ENCODE measurements around the gene ASCC3.

ASCC3 gene

DNA sequence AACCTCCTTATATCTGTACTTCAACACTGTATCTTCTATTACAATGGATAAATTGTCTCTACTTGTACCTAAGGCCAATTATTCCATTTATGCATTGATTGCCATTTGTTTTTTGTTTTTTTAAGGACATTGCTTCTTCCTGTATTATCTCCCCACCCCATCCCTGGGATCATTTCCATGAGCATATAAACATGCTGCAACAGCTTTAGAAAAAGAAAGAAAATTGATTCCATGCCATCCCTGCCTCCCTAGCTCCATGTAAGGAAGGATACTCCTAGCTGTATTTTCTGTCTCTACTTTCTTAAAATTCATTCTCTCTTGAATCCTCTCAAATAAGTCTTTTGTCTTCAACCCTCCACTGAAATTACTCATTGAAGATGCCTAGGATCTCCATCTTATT, 314.6 kb downstream of the ASCC3 start:
- FAIRE-seq = no peak

DNA sequence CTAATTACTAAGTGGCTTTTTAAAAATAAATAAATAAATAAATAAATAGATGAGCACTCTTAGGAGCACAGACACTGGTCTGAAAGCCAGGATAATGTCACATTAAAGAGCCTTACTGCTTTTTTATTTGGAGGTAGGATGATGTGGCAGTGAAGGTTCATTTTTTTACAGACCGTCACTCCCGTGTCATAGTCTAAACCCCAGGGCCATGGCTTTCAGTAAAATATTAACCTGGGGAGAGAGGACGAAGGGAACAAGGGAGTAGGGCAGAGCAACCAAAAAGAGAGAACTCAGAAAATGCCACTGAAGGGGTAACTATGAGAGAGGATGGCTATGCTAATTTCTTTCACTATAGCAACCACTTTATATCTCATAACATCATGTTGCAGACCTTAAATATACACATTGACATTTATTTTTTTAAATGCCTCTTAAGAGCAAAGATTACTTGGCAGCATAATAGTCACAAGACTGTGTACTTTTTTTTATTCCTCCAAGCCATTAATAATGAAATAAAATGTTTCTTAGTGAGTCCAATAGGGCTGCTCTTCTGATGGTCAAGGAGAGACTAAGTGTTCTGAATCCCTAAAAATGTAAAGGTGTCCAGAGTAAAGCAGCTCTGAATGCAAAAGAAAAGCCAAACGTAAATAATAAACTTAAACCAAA, 315.6 kb downstream of the ASCC3 start:
- FAIRE-seq = no peak

DNA sequence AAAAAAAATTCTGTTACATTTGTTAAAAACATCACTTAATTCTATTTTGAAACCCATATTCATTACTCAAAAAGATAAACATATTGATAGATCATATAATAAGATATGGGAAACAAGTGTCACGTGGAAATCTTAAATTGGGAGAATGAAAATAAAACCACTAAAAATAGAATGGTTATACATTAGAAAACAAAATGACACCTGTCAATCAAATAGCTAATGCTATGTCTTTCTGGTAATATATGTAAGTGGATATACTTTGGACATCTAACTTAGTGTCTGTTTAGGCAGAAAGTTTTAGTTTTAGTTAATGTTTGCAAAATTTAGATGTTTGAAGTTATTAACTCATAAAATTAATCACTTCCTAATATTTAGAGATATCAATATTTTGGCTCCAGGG, 321.3 kb downstream of the ASCC3 start:
- no peak for FAIRE-seq

DNA sequence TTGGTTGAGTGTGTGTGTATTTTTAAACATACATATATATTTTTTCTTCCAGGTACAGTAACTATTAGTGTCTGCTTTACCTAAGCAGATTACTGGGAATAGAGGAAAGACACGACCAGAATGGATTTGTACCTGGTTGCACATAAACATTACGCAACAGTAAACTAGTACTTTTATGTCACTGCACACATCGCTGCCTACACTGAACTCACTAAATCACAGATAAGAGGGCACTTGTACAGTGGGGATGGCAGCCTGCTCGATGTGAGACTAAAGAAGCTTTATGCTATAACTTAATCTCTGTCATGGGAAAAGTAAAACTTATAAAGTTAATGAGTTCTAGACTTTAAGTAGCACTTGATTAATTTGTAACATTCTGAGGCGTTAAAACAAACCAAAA, 326.9 kb downstream of the ASCC3 start:
- no peak for FAIRE-seq

DNA sequence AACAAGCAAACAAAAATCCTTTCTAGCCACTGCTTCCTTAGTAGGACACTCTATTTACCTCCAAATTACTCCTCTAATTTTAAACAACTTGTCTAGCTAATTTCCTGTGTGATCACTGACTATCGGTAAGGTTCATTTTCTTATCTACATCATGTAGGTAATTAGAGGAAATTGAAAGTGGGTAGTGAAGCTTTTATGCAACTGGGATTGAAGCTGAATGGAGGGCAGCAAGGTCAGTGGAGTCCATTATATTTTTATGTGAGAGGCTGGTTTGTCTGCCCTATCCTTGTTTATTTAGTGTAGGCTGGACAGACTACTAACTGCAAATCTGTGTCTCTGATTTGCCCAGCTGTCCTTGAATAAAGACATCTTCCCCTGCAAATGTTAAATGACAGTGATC, 327.9 kb downstream of the ASCC3 start:
- FAIRE-seq = no peak

DNA sequence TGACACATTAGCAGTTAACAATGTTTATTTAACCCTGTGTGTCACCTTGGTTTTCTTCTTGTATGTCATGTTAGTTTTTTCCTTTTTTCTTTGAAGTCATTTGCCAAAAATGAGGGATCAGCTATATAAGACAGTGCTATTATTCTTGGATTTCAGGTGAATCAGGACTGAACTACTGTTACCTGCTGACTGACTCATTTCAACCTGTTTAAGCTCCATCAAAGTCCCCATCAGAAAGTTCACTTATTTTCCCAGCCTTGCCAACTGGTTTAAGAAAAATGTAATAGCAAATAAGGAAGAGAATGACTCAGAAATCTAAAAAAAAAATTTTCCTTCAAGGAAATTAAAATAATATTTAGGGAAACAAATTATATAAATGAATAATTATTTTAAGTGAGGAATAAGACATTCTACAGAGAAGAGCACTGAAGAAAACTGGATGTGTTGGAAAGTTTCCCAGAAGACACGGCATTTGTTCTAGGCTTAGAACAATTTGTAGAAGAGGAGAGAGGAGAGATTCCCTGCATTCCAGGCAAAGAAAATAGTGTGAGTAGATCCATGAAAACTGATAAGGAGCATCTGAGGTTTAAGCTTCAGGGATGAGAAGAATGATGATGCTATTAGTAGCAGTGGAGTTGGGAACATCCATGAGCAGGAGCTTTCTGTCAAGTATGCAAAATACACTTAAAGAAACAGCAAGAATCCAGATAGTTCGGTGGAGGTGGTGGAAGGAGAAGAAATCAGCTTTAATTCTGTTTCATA, 331.5 kb downstream of the ASCC3 start:
- no peak for FAIRE-seq

DNA sequence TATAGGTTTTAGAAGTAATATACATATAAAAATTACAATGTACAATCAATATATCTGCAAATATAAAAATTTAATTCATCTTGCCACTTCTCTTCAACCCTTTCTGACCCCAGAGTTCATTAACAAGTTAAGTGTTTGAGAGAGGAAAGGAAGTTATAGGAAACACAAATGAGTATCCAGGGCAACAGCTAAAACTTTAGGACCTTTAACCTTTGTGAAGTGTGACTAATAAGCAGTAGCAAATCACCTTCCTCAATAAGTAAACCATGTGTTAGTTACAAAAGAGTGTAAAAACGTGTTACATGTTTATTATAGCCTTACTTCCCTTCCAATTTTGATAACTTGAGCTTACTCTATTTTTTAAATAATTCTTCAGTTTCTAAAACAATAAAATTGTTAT, 343.0 kb downstream of the ASCC3 start:
- FAIRE-seq = no peak

DNA sequence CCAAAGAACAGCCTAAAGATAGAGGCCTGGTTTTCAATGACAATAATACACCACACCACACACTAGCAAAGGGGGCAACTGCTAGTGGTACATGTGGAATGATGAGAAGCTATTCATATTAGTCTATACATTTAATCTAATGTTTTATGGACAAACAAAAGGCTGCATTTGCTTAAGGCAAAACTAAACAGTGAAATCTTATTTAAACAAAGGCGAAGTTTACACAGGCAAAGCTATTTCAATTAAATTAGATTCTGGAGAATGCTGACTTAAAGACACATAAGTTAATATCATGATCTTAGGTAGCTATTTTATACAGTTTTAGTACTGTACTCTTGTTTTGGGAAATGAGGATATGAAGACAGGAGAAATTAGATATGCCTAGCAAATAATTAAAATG, 362.5 kb downstream of the ASCC3 start:
- no peak for FAIRE-seq

DNA sequence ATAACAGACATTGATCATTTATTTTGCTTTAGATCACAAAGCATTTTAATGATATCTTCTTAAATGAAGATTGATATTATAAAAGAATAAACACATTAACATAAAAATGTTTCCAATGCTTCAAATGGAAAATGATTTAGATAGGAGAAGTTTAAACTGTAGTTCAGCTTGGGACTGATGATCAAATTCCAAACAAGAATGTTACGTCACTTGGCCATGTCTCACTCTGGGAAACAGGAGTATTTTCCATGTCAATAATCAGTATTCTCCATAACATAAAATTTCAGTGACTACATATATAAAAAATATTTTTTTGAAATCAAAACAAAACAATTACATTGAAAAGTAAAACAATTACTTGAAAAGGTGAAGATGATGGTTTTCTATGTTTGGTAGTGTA, 363.5 kb downstream of the ASCC3 start:
- no peak for FAIRE-seq

DNA sequence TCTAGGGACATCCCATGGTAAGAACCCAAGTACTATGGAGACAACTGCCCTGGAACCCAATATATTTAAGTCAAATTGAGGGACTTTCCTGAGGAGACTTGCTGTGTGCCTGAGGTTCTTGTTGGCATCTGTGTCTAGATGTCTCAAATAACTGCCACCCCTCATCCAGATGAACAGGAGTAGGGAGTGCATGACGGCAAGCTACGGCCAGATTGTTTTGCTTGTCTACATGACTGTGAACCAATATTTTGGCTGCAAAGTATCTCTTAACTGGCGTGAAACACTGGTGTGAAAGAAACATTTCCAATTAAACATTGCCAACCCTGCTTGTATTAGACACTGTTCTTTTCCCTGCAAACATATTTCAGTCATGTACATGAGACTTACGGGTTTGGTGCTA, 364.0 kb downstream of the ASCC3 start:
- no peak for FAIRE-seq

DNA sequence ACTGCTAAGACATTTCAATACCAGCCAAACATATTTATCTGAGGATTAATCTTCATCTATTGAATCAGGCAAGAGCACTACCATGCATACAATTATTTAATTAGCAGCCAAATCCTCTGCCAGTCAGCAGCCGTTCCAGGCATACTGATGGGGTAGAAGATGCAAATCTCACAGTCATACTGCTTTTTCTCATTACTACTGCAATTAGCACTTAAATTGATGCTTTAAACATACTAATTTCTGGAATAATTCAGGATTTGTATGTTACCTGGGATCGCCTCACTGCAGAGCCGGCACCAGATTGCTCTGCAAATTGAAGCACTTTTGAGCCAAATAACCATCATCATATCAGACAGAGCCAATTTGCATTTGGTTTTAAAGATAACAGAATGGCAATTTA, 366.5 kb downstream of the ASCC3 start:
- no peak for FAIRE-seq

DNA sequence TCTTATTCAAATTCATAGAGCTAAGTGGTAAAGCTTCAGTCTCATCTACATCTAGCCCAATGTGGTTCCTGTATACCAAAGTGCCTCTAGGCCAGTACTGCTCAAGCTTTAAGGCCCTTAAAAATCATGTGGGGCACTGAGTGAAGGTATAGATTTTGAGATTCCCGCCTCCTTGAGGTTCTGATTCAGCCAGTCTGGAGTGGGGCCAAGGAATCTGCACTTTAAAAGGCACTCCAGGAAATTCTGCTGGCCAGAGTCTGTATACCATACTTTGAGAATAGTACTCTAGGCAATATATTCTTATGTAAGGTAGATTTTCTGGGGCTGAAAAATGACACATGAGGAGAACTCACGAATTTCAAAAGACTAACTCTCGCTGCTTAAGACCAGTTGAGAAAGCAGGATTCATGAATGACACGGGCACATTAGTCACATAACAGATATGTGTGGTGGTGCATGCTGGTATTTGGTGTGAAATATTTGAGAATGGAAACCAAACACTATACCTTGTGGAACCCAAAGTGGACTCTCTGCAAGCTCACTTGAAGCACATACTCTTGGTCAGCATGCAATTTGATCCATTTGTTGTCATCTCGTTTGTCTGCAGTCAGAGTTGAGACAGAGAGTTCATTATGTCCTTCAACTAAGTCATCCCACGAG, 368.8 kb downstream of the ASCC3 start:
- no peak for FAIRE-seq

DNA sequence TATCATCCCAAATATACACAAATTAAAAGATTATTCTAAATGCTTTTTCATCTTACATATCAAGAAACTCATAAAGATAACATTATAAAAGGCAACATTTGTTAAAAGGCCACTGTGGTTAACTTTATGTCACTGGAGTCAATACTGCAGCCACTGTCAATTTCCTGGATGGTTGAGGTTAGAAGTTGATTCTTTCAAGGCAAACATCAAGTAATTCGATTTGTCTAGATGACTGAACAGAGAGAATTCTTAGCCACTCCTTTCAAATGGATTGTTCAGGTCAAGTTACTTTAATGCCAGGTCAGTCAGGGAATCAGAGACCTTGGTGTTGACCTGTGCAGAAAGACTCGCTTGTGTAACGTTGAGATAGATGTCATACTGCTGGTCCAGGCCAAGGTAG, 372.0 kb downstream of the ASCC3 start:
- FAIRE-seq = no peak

DNA sequence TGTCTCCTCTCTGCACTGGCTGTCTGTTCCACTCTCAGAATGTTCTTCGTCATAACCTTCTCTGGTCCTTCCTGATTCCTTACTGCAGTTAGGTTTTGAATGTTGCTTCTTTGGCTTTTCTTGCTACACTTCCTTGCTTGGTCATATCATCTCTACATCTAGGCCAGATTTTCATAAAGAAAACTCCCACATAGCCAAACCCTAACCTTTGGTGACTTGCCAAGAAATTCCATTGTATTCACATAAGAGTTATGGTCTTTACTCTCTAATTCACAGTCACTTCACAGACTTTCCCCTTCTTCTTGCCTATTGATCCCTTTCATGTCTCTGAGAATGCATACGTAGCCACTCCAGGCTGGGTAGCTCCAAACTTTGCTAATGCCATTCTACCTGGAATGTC, 374.5 kb downstream of the ASCC3 start:
- FAIRE-seq = no peak

DNA sequence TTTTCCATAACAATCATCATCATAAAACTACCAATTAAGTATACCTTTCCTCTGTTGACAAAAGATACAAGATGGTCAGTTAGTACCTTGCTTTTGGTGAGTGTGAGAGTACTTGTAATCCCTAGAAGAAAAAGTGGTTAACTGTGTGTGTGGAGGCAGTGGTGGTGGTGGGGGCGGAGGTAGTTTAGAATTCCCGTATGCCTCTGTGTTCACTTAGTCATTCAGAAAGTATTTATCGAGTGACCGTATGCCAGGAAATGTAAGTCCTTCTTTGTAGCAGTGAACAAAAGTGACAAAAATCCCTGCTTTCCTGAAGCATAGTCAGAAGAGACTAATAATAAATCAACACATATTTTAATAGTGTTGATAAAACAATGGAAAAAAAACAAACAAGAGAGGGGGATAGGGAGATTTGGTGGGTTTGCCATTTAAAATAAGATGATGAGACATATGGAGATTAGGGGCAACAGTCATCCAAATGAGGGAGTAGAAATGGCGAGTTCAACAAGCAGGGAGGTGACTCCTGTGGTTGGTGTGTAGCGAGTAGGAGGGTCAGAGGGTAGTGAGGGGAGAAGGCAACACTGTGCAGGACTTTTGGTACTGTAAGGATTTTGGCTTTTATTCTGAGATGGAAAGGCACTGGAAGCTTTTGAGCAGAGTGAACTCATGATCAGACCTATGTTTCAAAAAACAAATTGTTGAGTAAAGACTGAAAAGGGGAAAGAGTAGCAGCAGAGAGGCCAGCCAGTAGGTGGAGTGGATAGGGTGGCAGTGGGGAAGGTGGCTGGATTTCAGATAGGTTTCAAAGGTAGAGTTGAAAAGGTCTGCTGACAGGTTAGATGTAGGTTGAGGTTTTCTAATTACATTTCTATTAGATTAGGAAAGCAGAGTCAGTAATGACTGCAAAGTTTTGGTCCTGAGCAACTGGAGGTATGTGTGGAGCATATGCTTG, 376.1 kb downstream of the ASCC3 start:
- FAIRE-seq = no peak

DNA sequence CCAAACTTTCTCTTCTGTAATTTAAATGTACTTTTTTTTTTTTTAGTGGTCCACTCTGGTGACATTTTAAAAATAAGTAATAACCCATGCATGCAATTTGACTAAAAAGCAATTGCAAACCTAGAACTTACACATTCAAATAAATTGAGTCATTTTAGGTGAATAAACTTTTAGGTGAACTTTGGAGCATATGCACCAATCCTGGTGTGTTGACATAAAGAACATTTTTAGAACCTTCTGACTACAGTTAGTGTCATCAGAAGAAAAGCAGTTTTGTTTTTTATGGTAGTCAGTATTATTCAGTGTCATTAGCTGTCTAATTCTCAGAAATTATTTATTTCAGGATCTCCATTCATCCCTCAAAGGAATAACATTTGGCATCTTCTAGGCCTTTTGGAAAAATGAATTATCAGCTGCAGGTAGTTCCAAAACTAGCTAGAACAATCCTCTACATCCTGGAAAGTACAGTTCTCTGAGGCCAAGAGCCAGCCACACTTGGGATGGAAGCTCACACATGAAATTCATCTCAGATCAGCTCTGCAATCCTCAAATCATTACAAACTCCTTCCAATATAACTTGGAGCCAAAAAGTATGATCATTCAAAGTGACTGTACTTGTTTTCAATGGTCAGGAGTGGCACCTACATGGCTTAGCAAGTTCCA, 378.0 kb downstream of the ASCC3 start:
- no peak for FAIRE-seq

DNA sequence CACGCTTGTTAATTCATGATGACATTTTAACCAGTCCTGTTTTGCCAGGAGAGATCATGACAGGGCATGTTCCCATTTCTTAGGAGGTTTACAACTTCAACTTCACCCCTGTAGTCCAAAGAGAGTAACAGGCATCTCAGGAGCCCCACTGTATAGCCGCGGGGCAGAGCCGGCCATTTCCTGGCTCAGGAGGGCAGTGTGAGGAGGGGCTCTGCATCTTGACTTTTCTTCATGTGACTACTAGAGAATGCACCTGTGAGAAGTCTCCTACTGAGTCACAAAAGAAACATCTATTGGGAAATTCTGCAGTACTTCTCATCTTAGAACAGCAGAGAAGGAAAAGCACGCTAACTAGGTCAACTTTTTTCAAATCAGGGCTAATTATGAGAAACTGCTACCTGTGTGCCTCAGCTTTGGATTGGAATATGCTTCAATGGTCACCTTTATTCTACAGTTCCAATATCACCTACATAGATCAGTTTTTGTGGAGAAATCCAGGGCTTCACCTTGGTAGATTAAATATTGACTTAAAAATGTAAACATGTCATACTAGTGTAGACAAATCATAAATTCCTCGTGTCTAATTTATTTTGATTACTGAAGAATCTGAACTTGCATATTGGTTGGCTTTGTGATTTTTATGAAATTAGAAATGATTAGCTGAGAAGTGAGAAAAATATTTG, 387.8 kb downstream of the ASCC3 start:
- FAIRE-seq = no peak

DNA sequence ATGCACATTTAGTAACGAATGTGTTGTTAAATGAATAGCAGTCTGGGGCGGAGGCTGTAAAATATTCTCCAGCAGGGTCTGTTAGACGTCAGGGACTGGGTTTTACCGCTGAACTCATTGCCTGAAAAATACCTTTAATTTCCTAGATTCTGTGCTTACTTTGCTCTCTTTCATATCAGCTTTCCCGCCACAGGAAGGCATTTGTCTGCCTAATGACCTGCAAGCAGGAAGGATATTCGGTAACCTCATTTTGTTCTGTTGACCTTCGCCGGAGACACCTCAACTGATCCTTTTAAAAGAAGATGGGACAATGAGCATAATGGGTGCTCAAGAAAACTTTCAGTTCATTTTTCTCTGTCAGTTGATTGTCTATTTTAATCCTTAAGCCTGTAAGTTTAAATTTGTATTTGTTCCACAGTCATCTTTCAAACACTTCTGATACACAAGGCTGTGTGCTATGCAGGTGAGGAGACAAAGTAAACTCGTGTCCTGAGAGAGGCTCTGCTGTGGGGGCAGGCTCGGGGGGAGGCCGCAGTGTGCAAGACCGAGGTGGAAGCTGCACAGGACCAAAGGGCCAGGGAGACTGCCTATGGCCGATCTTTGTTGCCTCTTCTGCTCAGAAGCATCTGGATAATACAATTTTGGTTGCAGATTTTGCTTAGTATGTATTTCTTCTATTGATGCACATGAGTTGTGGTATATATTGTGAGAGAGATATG, 389.0 kb downstream of the ASCC3 start:
- FAIRE-seq = no peak

DNA sequence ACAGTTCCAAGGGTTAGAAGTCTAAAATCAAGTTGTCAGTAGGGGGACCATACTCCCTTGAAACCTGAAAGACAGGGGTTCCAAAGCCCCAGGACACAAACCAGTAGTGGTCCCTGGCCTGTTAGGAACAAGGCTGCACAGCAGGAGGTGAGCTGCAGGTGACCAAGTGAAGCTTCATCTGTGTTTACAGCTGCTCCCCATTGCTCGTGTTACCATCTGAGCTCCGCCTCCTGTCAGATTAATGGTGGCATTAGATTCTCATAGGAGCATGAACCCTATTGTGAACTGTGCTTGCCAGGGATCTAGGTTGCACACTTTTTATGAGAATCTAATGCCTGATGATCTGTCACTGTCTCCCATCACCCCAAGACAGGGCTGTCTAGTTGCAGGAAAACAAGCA, 391.1 kb downstream of the ASCC3 start:
- no peak for FAIRE-seq

DNA sequence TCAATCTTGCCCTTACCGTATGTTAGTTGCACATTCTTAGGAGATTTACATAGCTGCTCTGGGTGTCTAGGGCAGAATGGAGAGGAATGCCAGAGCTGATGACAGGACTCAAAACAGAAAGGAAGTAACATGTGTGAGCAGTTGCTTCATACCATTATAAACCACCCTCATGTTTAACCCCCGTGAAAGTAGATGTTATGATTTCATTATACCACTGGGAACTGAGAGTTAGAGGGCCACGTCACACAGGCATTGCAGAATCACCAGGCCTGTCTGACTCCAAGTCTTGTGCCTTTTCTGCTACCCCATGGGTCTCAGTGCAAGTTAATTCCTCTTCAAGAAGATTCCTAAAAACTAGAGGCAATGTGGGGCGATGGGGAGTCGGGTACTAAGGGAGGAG, 392.9 kb downstream of the ASCC3 start:
- no peak for FAIRE-seq

DNA sequence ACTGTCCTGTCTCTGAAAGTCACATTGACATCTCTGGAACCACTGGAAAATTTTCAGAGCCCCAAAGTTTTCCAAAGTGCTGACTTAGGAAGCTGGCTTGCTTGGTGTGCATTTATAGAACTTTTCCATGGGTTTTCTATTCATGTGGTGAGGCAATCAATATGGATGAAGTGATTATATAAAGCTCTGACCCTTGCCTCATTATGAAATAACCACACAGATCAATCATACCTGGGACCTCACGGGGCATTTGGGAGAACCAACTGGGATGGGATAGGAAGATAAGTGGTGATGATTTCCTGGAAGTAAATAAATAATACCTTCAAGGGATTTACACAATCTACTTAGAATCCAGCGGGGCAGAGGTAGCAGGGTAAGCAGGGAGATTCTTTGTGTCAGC, 393.5 kb downstream of the ASCC3 start:
- no peak for FAIRE-seq

Measured in colon (tissue), 2 donors.